HEK293 (cell line): Measurements from ENCODE around the gene STIM1.

ENCODE experiments used
- ATF2 ChIP-seq: fragments of 450-650 bp; formaldehyde crosslinking; IDR thresholded peaks from 2 replicates; pipeline ENCODE4 v1.5.1; 2016; ENCODE audit warnings: missing biosample characterization, missing genetic modification characterization, low read depth
- BCL11A ChIP-seq: fragments of 450-650 bp; formaldehyde crosslinking; IDR thresholded peaks from 2 replicates; pipeline ENCODE4 v1.5.1; 2016; ENCODE audit warnings: low read depth, missing biosample characterization, missing genetic modification characterization
- CTCF ChIP-seq: fragments of 450-650 bp; formaldehyde crosslinking; IDR thresholded peaks from 2 replicates; pipeline ENCODE4 v1.5.1; 2016; ENCODE audit warnings: missing biosample characterization, missing genetic modification characterization
- ELK4 ChIP-seq: IDR thresholded peaks from 2 replicates; pipeline ENCODE4 v1.6.1; 2011; ENCODE audit warnings: mild to moderate bottlenecking, low read depth, low read length, borderline replicate concordance
- TCF7L2 ChIP-seq: IDR thresholded peaks from 2 replicates; pipeline ENCODE4 v1.6.1; 2011; ENCODE audit warnings: low read depth, mild to moderate bottlenecking, inconsistent platforms, low read length, moderate library complexity, borderline replicate concordance
- ZBTB26 ChIP-seq: fragments of 450-650 bp; formaldehyde crosslinking; optimal IDR thresholded peaks from 2 replicates; pipeline ENCODE3; 2016; ENCODE audit warnings: missing biosample characterization, mild to moderate bottlenecking, missing genetic modification characterization
- ZFHX2 ChIP-seq: fragments of 450-650 bp; formaldehyde crosslinking; conservative IDR thresholded peaks from 2 replicates; pipeline ENCODE4 v1.5.1; 2016; ENCODE audit warnings: missing biosample characterization, missing genetic modification characterization
- ZIC2 ChIP-seq: fragments of 450-650 bp; formaldehyde crosslinking; IDR thresholded peaks from 2 replicates; pipeline ENCODE4 v1.5.1; 2016; ENCODE audit warnings: missing biosample characterization, missing genetic modification characterization
- ZNF394 ChIP-seq: fragments of 450-650 bp; formaldehyde crosslinking; IDR thresholded peaks from 2 replicates; pipeline ENCODE4 v1.5.1; 2016; ENCODE audit warnings: missing biosample characterization, missing genetic modification characterization, mild to moderate bottlenecking, moderate library complexity, borderline replicate concordance
- ZNF398 ChIP-seq: fragments of 450-650 bp; formaldehyde crosslinking; IDR thresholded peaks from 2 replicates; pipeline ENCODE4 v1.5.1; 2017; ENCODE audit warnings: missing biosample characterization, missing genetic modification characterization
- ZNF555 ChIP-seq: fragments of 450-650 bp; formaldehyde crosslinking; conservative IDR thresholded peaks from 2 replicates; pipeline ENCODE4 v1.5.1; 2017; ENCODE audit warnings: missing biosample characterization, mild to moderate bottlenecking, missing genetic modification characterization, inconsistent platforms
- ZSCAN5A ChIP-seq: fragments of 450-650 bp; formaldehyde crosslinking; IDR thresholded peaks from 2 replicates; pipeline ENCODE4 v1.5.1; 2016; ENCODE audit warnings: missing biosample characterization, missing genetic modification characterization

- TF ChIP-seq TCF7L2: no peak
- no peak for TF ChIP-seq ZBTB26
- no peak for TF ChIP-seq CTCF (tag by site-specific recombination)
- TF ChIP-seq ZNF394 (tag by site-specific recombination): no peak
- no peak for TF ChIP-seq ZNF555 (tag by site-specific recombination)
- TF ChIP-seq ZSCAN5A (tag by site-specific recombination): no peak
- no peak for TF ChIP-seq ZNF398 (tag by site-specific recombination)
- TF ChIP-seq ZFHX2 (tag by site-specific recombination): no peak
- TF ChIP-seq ZIC2 (tag by site-specific recombination): no peak
- no peak for TF ChIP-seq BCL11A
- no peak for TF ChIP-seq ELK4
- no peak for TF ChIP-seq ATF2
Observed at GRCh38 chr11:3879967-3880542, 24.6 kb downstream of the STIM1 start.
